Choroid plexus epithelial cell (primary cell): ENCODE measurements around the gene SLC38A4.
"Not testable (repeated sequence)": the region's sequence is repeated elsewhere in the genome, so short reads cannot be mapped to it uniquely, and the experiment has no call there.

Experiments
- DNase-seq: peaks from one replicate; pipeline ENCODE4 v3.0.0-alpha.2; 2010; ENCODE audit warnings: low read depth
- H3K4me3 ChIP-seq: 2 replicates; pipeline ENCODE4 v1.5.1; 2011; ENCODE audit warnings: low read depth, mild to moderate bottlenecking, control low read depth, low read length, moderate library complexity
- CTCF ChIP-seq: conservative IDR thresholded peaks from 2 replicates; pipeline ENCODE4 v1.5.1; 2011; ENCODE audit warnings: low read depth, mild to moderate bottlenecking, control low read depth, inconsistent platforms, low read length, moderate library complexity

Gene SLC38A4

GRCh38 chr12:46744283-46744682, 81.5 kb downstream of the SLC38A4 start:
- no peak for TF ChIP-seq CTCF
- DNase-seq: no peak
- H3K4me3 ChIP-seq: no peak overlapping the region

GRCh38 chr12:46743456-46743855, 82.3 kb downstream of the SLC38A4 start:
- no peak for TF ChIP-seq CTCF
- DNase-seq: no peak
- H3K4me3 ChIP-seq: no peak overlapping the region

- not testable (repeated sequence) for DNase-seq, H3K4me3 ChIP-seq
These were observed 83.5 kb downstream of the SLC38A4 start for GRCh38 chr12:46742271-46742670.

- TF ChIP-seq CTCF: no peak
- no peak overlapping the region for H3K4me3 ChIP-seq
- no peak for DNase-seq
These were observed 100.5 kb downstream of the SLC38A4 start for GRCh38 chr12:46725332-46725731.

GRCh38 chr12:46723629-46724419, 102.0 kb downstream of the SLC38A4 start:
- no peak for TF ChIP-seq CTCF
- no peak overlapping the region for H3K4me3 ChIP-seq
- no peak for DNase-seq

GRCh38 chr12:46722394-46723185, 103.2 kb downstream of the SLC38A4 start:
- peak; percentile 29 for DNase-seq
- TF ChIP-seq CTCF: no peak
- H3K4me3 ChIP-seq: no peak overlapping the region

- no peak for TF ChIP-seq CTCF
- H3K4me3 ChIP-seq: no peak overlapping the region
- no peak for DNase-seq
These were observed 107.3 kb downstream of the SLC38A4 start for GRCh38 chr12:46718495-46718894.
